Ascending aorta (tissue), 2 donors: ENCODE results near the gene CDR2L. TPM values are rescaled to one million over a fixed set of nuclear protein-coding genes. Genes with fewer than 3 reads are reported as not detected.
"Not testable (repeated sequence)": the region's sequence is repeated elsewhere in the genome, so short reads cannot be mapped to it uniquely, and the experiment has no call there.

Source experiments
- DNase-seq, 2 donors: peaks; one replicate each; pipeline ENCODE4 v3.0.0-alpha.2; 2019; ENCODE audit warnings: low spot score in 2 of 2
- H3K27ac ChIP-seq, 2 donors: fragments of 200-600 bp; sonication (generic); one replicate each; pipeline ENCODE4 v1.5.1; 2016 to 2017; ENCODE audit warnings: mild to moderate bottlenecking in 1 of 2
- H3K27me3 ChIP-seq: fragments of 200-600 bp; sonication (generic); one replicate; pipeline ENCODE4 v1.5.1; 2017
- H3K36me3 ChIP-seq, 2 donors: fragments of 200-600 bp; sonication (generic); one replicate each; pipeline ENCODE4 v1.5.1; 2016
- H3K4me1 ChIP-seq, 2 donors: fragments of 200-600 bp; sonication (generic); one replicate each; pipeline ENCODE4 v1.5.1; 2016 to 2017; ENCODE audit warnings: mild to moderate bottlenecking in 1 of 2
- H3K4me3 ChIP-seq, 2 donors: fragments of 200-600 bp; sonication (generic); one replicate each; pipeline ENCODE4 v1.5.1; 2016 to 2017; ENCODE audit warnings: mild to moderate bottlenecking in 1 of 2
- H3K9me3 ChIP-seq, 2 donors: fragments of 200-600 bp; sonication (generic); one replicate each; pipeline ENCODE4 v1.5.1; 2016
- CTCF ChIP-seq, 3 experiments: fragments of 200-600 bp in 2 of 3; fragments of 450-650 bp in 1 of 3; sonication (generic) in 2 of 3; IDR thresholded peaks; one replicate each; pipeline ENCODE4 v1.5.1; 2016 to 2019; ENCODE audit warnings: antibody characterized with exemption in 3 of 3, mild to moderate bottlenecking in 1 of 3, moderate library complexity in 1 of 3
- intact Hi-C: fragments of 100-400 bp; cut with DNase I; formaldehyde crosslinking; loops from one replicate; pipeline ENCODE4 v1.15.1; 2023
- total RNA-seq: library from RNA; depleted of rRNA; stranded (reverse); fragments of >200 nt; gene quantifications from one replicate; pipeline ENCODE4 v1.1.0, GENCODE V29; 2016

Gene CDR2L
- total RNA-seq, 1 donor from 2014 or later = 54.7 TPM

DNA sequence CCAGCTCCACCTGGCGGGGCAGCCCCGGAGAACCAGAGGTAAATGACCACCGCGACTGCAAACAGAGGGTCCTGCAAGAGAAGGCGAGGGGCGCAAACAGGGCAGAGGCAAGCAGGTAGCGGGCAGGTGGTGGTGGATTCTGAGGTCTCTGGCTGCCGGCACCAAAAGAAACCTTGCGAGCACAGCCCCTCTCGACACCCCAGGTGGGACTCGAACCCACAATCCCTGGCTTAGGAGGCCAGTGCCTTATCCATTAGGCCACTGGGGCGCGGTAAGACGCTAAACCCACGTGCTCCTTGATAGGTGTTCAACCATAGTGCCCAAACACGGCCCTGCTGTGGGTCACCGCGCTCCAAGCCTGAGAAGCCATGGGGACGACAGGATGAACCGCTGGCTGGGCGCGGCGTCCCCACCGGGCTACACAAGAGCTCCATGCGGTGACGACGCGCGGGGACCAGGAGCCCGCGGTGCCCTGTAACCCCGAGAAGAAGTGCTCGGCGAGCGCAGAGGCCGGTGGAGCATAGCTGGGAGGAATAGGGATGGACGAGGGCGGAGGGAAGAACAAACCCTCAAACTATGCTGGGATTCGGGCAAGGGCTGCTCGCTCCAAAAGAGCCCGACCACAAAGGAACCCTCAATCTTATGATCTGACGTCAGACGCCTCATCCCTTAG, 46.9 kb downstream of the CDR2L start:
- Histone ChIP-seq H3K27me3 (no peaks in the 10 kb centered on the region), H3K9me3 (no peaks in the 10 kb centered on the region), H3K4me3 (peak overlapping the region; percentile 76 to 79), H3K4me1 (peaks cover 0 to 19% of the 10 kb centered on the region in 2 donors), H3K27ac (peak overlapping the region; percentile 91 to 95), H3K36me3 (peaks cover 12 to 15% of the 10 kb centered on the region in 2 donors)
- no peak for TF ChIP-seq CTCF (IDR thresholded peaks at IDR 0.05)
- DNase-seq = peak; percentile 69 to 95
- intact Hi-C loops = loop anchor here (5.0 to 10.0 kb wide), 3 partner anchors 148 to 1230 kb away; partner anchors contain the start of genes CASKIN2, SUMO2, TSEN54 and UBALD2

GRCh38 chr17:75036643-75037268, 49.3 kb downstream of the CDR2L start:
- DNase-seq = peak; percentile 57 to 90
- H3K4me3 ChIP-seq = no peak overlapping the region
- H3K36me3 ChIP-seq = peaks cover 31 to 39% of the 10 kb centered on the region in 2 donors
- no peaks in the 10 kb centered on the region for H3K27me3 ChIP-seq
- no peaks in the 10 kb centered on the region for H3K9me3 ChIP-seq
- peak overlapping the region; percentile 27 to 47 for H3K27ac ChIP-seq
- no peak for TF ChIP-seq CTCF (IDR thresholded peaks at IDR 0.05)
- peaks cover 0 to 19% of the 10 kb centered on the region in 2 donors for H3K4me1 ChIP-seq
- intact Hi-C loops = loop anchor here (10.0 kb wide), 2 partner anchors 478 to 1228 kb away; partner anchors contain the start of genes CASKIN2, TSEN54 and UBALD2

GRCh38 chr17:75039238-75039637, 51.8 kb downstream of the CDR2L start:
- H3K4me3 ChIP-seq = no peak overlapping the region
- H3K9me3 ChIP-seq = no peaks in the 10 kb centered on the region
- TF ChIP-seq CTCF (IDR thresholded peaks at IDR 0.05) = no peak
- H3K27ac ChIP-seq = no peak overlapping the region
- H3K36me3 ChIP-seq = peaks cover 34 to 46% of the 10 kb centered on the region in 2 donors
- no peak for DNase-seq
- intact Hi-C loops = loop anchor here (10.0 kb wide), 2 partner anchors 476 to 1226 kb away; partner anchors contain the start of genes CASKIN2, TSEN54 and UBALD2
- H3K4me1 ChIP-seq = peaks cover 0 to 5% of the 10 kb centered on the region in 2 donors
- H3K27me3 ChIP-seq = no peaks in the 10 kb centered on the region

DNA sequence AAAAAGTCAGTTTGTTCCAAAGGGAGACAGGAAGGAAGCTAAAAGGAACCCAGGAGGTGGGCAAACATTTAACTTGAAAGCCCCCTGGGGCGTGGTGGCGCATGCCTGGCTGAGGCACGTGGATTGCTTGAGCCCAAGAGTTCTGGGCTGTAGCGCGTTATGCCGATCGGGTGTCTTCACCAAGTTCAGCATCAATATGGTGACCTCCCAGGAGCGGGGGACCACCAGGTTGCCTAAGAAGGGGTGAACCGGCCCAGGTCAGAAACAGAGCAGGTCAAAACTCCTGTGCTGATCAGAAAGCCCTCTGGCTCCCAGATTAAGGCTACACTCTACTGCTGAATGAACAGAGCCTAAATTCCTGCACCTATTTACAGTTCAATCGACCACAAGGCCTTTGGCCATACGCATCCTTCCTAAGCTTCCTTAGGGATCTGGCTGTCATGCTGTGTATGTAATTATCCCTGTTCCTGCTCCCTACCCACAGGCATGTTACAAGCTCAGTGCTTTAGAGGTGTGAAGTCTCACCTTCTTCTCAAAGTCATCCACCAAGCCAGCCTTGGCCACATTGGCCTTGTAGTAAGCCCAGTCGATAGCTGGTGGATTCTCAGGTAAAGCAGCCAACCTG, 54.3 kb downstream of the CDR2L start:
- Histone ChIP-seq H3K4me3 (no peak overlapping the region), H3K36me3 (peaks cover 34 to 46% of the 10 kb centered on the region in 2 donors), H3K27me3 (no peaks in the 10 kb centered on the region), H3K27ac (no peak overlapping the region), H3K4me1 (peaks cover 3 to 7% of the 10 kb centered on the region in 2 donors), H3K9me3 (no peaks in the 10 kb centered on the region)
- intact Hi-C loops = no loop called here
- DNase-seq = no peak
- TF ChIP-seq CTCF (IDR thresholded peaks at IDR 0.05) = no peak

- DNase-seq, intact Hi-C loops, H3K4me3 ChIP-seq, H3K27me3 ChIP-seq, H3K9me3 ChIP-seq, H3K27ac ChIP-seq: not testable (repeated sequence)
- peaks cover 28 to 37% of the 10 kb centered on the region in 2 donors for H3K36me3 ChIP-seq
- peaks cover 9 to 13% of the 10 kb centered on the region in 2 donors for H3K4me1 ChIP-seq
Measured at GRCh38 chr17:75043789-75044188, 56.4 kb downstream of the CDR2L start.

DNA sequence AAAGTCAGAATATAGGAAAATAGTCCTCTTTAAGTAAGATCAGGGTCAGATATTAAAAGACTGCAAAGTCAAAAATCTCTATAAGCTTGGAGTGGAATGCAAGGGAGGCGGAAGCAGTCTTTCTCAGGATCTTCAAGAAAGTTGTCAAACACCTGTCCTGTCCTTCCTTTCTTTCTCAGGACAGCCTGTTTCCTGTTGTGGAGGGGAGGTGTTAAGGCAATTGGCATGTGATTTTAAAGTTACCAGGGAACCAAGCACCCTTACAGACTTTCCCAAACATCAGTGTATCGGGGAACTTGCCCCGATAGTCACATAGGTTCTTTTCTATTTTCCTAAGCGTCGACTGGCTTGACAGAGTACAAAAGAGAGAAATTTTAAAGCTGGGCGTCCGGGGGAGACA, 57.3 kb downstream of the CDR2L start:
- H3K27me3 ChIP-seq = no peaks in the 10 kb centered on the region
- no peak overlapping the region for H3K27ac ChIP-seq
- peaks cover 19 to 27% of the 10 kb centered on the region in 2 donors for H3K36me3 ChIP-seq
- intact Hi-C loops = no loop called here
- no peak for TF ChIP-seq CTCF (IDR thresholded peaks at IDR 0.05)
- H3K9me3 ChIP-seq = no peaks in the 10 kb centered on the region
- no peak overlapping the region for H3K4me3 ChIP-seq
- no peak for DNase-seq
- peaks cover 9 to 13% of the 10 kb centered on the region in 2 donors for H3K4me1 ChIP-seq

DNA sequence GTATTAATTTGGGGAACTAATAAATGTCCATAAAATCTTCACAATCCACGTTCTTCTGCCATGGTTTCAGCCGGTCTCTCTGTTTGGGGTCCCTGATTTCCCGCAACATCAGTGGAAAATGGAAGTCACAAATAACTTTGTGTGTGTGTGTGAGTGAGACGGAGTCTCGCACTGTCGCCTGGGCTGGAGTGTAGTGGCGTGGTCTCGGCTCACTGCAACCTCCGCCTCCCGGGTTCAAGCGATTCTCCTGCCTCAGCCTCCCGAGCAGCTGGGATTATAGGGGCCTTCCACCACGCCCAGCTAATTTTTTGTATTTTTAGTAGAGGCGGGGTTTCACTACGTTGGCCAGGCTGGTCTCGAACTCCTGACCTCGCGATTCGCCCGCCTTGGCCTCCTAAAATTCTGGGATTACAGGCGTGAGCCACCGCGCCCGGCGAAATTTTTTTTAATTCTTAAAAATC, 58.5 kb downstream of the CDR2L start:
- intact Hi-C loops = loop anchor here (1.0 to 2.0 kb wide), 3 partner anchors 11 to 63 kb away; partner anchors contain the start of genes ARMC7 and CDR2L
- Histone ChIP-seq H3K4me3 (peak overlapping the region; percentile 64 to 74), H3K36me3 (peaks cover 9 to 22% of the 10 kb centered on the region in 2 donors), H3K27ac (peak overlapping the region; percentile 90), H3K4me1 (peaks cover 9 to 13% of the 10 kb centered on the region in 2 donors)
- H3K27me3 ChIP-seq, H3K9me3 ChIP-seq, DNase-seq: not testable (repeated sequence)
